Vagina (tissue), 2 donors: Measurements from ENCODE around the gene LRRC49. TPM values are rescaled to one million over a fixed set of nuclear protein-coding genes. Genes with fewer than 3 reads are reported as not detected.

ENCODE experiments used
- DNase-seq, 2 donors: peaks; one replicate each; pipeline ENCODE4 v3.0.0-alpha.2; 2017; ENCODE audit errors: extremely low spot score in 2 of 2
- H3K27ac ChIP-seq: fragments of 200-600 bp; sonication (generic); one replicate; pipeline ENCODE4 v1.5.1; 2019
- H3K27me3 ChIP-seq: fragments of 200-600 bp; sonication (generic); one replicate; pipeline ENCODE4 v1.5.1; 2019
- H3K36me3 ChIP-seq, 2 donors: fragments of 200-600 bp; sonication (generic); one replicate each; pipeline ENCODE4 v1.5.1; 2017 to 2019
- H3K4me1 ChIP-seq: fragments of 200-600 bp; sonication (generic); one replicate; pipeline ENCODE4 v1.5.1; 2019
- H3K4me3 ChIP-seq, 2 donors: fragments of 200-600 bp; sonication (generic); 1 replicate in 1 of 2; 2 replicates in 1 of 2; pipeline ENCODE4 v1.5.1; 2016 to 2019
- H3K9me3 ChIP-seq: fragments of 200-600 bp; sonication (generic); one replicate; pipeline ENCODE4 v1.5.1; 2019
- POLR2A ChIP-seq, 2 donors: fragments of 450-650 bp; IDR thresholded peaks; one replicate each; pipeline ENCODE4 v1.6.1; 2017; ENCODE audit warnings: antibody characterized with exemption in 2 of 2, mild to moderate bottlenecking in 2 of 2, moderate library complexity in 2 of 2
- POLR2AphosphoS5 ChIP-seq, 2 donors: sonication (generic); formaldehyde crosslinking; IDR thresholded peaks; one replicate each; pipeline ENCODE4 v1.9.0; 2017; ENCODE audit warnings: antibody characterized with exemption in 2 of 2, mild to moderate bottlenecking in 2 of 2, low read depth in 1 of 2; ENCODE audit not compliant: insufficient read depth in 1 of 2
- intact Hi-C: fragments of 100-400 bp; cut with DNase I; formaldehyde crosslinking; loops from one replicate; pipeline ENCODE4 v1.15.1; 2023
- total RNA-seq: library from RNA; depleted of rRNA; stranded (reverse); fragments of >200 nt; gene quantifications from one replicate; pipeline ENCODE4 v1.2.3, GENCODE V29; 2016
- TF ChIP-seq, protein P1 (sequence below), 3 experiments: fragments of 450-650 bp in 2 of 3; fragments of 200-600 bp in 1 of 3; sonication (generic) in 1 of 3; IDR thresholded peaks; one replicate each; pipeline ENCODE4 v1.5.1; 2017 to 2019; ENCODE audit warnings: antibody characterized with exemption in 3 of 3, mild to moderate bottlenecking in 2 of 3, moderate library complexity in 2 of 3

The LRRC49 gene
- total RNA-seq, 1 donor from 2014 or later, result 8.8 TPM

DNA sequence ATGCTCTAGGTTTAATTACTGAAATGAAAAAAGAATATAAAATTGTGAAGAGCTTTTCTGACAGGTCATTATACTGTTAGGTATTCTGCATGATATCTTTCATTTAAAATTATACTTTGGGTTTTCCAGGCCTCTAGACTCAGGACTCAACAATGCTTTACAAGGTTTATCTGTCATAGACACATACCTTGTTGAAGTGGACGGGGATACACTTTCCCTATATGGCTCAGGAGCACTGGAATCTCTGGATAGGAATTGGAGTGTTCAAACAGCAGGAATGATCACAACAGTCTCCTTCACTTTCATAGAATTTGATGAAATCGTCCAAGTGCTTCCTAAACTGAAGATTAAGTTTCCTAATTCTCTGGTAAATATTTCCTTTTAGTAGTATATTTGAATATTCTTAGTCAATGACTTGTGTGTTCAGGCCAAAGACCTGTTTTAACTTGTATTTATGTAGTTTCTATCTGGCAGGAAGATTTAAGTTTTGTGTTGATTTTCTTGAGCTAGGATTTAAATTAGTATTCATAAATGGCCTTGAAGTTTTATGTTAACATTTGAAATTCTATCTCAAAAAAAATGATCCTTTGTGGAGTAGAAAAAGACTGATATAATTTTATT lies 115.7 kb downstream of the LRRC49 start:
- Histone ChIP-seq H3K27ac (no peak overlapping the region), H3K4me1 (no peaks in the 10 kb centered on the region), H3K36me3 (no peaks in the 10 kb centered on the region), H3K9me3 (no peaks in the 10 kb centered on the region), H3K4me3 (no peak overlapping the region), H3K27me3 (no peaks in the 10 kb centered on the region)
- intact Hi-C loops, result no loop called here
- no peak for DNase-seq
- TF ChIP-seq POLR2A (IDR thresholded peaks at IDR 0.05) (no peak), POLR2AphosphoS5 (IDR thresholded peaks at IDR 0.05; ENCODE audit: insufficient read depth in 1 of 2, low read depth in 1 of 2) (no peak)
- TF ChIP-seq, protein P1, sequence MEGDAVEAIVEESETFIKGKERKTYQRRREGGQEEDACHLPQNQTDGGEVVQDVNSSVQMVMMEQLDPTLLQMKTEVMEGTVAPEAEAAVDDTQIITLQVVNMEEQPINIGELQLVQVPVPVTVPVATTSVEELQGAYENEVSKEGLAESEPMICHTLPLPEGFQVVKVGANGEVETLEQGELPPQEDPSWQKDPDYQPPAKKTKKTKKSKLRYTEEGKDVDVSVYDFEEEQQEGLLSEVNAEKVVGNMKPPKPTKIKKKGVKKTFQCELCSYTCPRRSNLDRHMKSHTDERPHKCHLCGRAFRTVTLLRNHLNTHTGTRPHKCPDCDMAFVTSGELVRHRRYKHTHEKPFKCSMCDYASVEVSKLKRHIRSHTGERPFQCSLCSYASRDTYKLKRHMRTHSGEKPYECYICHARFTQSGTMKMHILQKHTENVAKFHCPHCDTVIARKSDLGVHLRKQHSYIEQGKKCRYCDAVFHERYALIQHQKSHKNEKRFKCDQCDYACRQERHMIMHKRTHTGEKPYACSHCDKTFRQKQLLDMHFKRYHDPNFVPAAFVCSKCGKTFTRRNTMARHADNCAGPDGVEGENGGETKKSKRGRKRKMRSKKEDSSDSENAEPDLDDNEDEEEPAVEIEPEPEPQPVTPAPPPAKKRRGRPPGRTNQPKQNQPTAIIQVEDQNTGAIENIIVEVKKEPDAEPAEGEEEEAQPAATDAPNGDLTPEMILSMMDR (IDR thresholded peaks at IDR 0.05), result no peak

DNA sequence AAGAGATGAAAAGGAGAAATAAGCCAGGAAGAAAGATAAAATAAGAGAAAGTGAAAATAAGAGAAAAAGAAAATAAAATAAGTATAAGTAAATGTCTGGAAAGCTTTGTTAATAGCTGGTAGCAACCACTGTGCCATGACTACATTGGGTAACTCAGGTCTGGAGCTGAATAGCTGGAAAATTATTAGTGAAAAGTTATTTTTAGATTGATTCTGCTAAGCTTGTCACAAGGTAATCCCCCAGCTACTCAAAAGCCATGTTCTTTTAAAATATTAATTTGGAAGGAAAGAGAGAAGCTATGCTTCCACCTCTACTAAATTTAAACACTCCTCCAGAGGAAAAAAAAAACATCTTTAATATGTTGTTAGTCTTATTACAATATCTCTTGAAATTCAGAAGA lies 117.8 kb downstream of the LRRC49 start:
- H3K9me3 ChIP-seq, result no peaks in the 10 kb centered on the region
- H3K27ac ChIP-seq, result no peak overlapping the region
- intact Hi-C loops, result no loop called here
- TF ChIP-seq POLR2AphosphoS5 (IDR thresholded peaks at IDR 0.05; ENCODE audit: insufficient read depth in 1 of 2, low read depth in 1 of 2) (no peak), POLR2A (IDR thresholded peaks at IDR 0.05) (no peak)
- TF ChIP-seq, protein P1 (IDR thresholded peaks at IDR 0.05), result no peak
- no peak for DNase-seq
- H3K36me3 ChIP-seq, result peaks cover 0 to 3% of the 10 kb centered on the region in 2 donors
- no peak overlapping the region for H3K4me3 ChIP-seq
- no peaks in the 10 kb centered on the region for H3K4me1 ChIP-seq
- H3K27me3 ChIP-seq, result no peaks in the 10 kb centered on the region

DNA sequence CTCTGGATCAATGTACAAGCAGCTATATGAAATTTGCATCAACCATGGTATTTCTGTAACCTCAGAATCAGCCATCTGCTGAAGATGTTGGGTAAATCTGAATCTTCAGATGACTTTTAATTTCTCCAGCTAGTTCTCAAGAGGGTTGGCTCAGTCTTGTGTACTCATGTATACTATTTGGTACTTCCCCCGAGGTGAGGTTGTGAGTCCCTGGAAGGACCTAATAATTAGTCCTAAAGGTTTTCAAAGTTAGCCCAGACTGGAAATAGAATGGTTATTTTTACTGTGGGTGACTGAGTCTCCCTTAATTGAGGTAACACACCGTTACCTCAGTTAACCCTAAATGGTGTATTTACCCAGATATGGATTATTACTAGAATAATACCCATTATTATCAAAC lies 118.4 kb downstream of the LRRC49 start:
- Histone ChIP-seq H3K36me3 (peaks cover 0 to 3% of the 10 kb centered on the region in 2 donors), H3K27me3 (no peaks in the 10 kb centered on the region), H3K9me3 (no peaks in the 10 kb centered on the region), H3K4me1 (no peaks in the 10 kb centered on the region), H3K4me3 (no peak overlapping the region), H3K27ac (no peak overlapping the region)
- intact Hi-C loops, result no loop called here
- TF ChIP-seq POLR2A (IDR thresholded peaks at IDR 0.05), result no peak
- no peak for TF ChIP-seq POLR2AphosphoS5 (IDR thresholded peaks at IDR 0.05; ENCODE audit: insufficient read depth in 1 of 2, low read depth in 1 of 2)
- TF ChIP-seq, protein P1 (IDR thresholded peaks at IDR 0.05), result no peak
- DNase-seq, result no peak

DNA sequence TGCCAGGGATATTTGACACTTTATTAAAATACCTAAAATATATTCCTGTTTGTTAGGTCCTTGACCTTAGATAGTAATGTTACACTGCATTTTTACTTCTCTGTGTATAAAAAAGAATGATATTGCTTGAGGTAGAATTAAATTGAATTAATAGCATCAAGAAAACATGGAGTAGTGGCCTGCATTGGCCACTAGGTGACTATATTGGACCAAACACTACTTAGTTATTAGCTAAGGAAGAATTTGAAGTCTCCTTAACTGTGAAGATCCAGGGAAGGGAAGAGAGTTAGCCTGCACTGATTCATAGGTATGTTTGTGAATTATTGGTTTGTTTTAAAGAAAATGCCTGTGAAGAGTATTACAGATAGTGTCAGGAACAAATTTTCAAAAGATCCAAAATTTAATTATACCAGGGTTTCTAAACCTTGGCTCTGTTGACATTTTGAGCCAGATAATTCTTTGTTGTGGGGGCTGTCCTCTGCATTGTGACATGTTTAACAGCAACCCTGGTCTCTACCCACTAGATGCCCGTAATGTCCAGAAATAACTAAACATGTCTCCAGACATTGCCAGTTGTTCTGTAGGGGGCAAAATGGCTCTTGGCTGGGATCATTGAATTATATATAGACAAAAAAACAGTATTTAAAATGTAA lies 119.0 kb downstream of the LRRC49 start:
- no peaks in the 10 kb centered on the region for H3K9me3 ChIP-seq
- H3K27ac ChIP-seq, result no peak overlapping the region
- intact Hi-C loops, result no loop called here
- DNase-seq, result no peak
- TF ChIP-seq POLR2AphosphoS5 (IDR thresholded peaks at IDR 0.05; ENCODE audit: insufficient read depth in 1 of 2, low read depth in 1 of 2), result no peak
- TF ChIP-seq, protein P1 (IDR thresholded peaks at IDR 0.05), result peak; percentile 65 to 71 (median 66)
- peaks cover 0 to 3% of the 10 kb centered on the region in 2 donors for H3K36me3 ChIP-seq
- H3K4me1 ChIP-seq, result no peaks in the 10 kb centered on the region
- H3K27me3 ChIP-seq, result no peaks in the 10 kb centered on the region
- no peak overlapping the region for H3K4me3 ChIP-seq

DNA sequence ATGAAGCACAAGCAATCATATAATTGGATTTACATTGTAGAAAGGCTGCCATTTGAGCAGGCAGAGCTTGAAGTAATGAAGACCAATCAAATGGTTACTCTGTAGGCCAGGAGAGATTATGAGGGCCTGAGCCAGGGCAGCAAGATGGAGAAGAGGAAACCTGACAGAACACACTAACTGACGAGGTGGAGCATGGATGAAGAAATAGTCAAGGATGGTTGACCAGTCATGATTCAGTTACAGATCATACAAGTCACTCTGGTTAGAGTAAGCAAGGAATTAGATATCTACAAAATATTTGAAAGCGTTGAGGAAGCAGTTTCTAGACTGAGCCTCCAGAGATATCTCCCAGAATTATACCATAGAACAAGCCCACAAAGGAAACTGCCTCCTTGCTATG lies 120.8 kb downstream of the LRRC49 start:
- intact Hi-C loops, result no loop called here
- Histone ChIP-seq H3K27me3 (no peaks in the 10 kb centered on the region), H3K36me3 (peaks cover 0 to 3% of the 10 kb centered on the region in 2 donors), H3K4me1 (no peaks in the 10 kb centered on the region), H3K27ac (no peak overlapping the region), H3K9me3 (no peaks in the 10 kb centered on the region), H3K4me3 (no peak overlapping the region)
- DNase-seq, result no peak
- no peak for TF ChIP-seq POLR2AphosphoS5 (IDR thresholded peaks at IDR 0.05; ENCODE audit: insufficient read depth in 1 of 2, low read depth in 1 of 2)
- TF ChIP-seq, protein P1 (IDR thresholded peaks at IDR 0.05), result no peak
- TF ChIP-seq POLR2A (IDR thresholded peaks at IDR 0.05), result no peak
